HG02610 (cell line): ENCODE results near the gene RRP15.

Experiments
- ATAC-seq: cut with Tn5 transposase; IDR thresholded peaks from one replicate; pipeline ENCODE4 v1.9.1; 2021; ENCODE audit warnings: mild to moderate bottlenecking, moderate library complexity; ENCODE audit not compliant: unreplicated experiment

RRP15 gene

GRCh38 chr1:218336328-218336727 lies 51.2 kb downstream of the RRP15 start:
- no peak for ATAC-seq

DNA sequence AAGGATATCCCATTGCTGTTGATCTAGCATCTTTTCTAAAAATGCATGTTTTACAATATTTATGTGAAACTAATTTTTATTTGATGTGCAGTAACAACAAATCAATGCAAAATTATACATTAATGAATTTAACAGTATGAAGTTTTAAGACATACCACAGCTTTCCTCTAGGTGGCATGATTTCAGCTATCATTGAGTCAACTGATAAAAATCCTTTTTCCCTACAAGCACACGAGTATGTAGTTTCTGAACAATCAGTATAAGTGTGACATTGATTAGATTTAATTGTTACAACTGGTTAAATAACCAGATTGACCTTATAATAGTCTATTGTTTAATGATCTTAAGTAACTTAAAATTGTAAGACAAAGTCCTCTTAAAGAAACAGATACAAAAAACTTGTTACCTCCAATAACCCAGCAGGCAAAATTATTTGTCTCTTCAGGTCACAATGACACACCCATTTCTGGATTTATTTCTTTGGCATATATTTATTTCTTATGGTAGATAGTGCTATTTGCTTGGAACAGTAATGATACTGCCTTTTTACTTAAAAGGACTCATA lies 54.3 kb downstream of the RRP15 start:
- ATAC-seq = peak; percentile 65

DNA sequence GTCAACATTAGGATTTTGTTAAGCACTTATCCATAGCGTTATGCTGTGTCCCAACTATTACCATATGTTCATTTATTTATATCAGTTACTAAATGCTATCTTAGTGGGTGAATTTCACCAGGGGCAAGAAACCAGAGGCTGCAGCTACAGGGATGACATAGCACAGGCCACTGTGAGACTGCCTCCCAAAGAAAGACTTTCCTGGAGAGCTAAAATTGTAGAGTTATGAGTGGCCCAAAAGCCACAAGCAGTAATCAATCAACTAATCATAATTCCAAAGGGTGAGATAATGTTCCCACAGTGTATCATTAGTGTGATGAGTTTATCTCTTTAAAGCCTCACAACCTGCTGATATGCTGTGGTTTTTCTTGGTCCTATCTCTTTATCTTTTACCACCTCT lies 56.2 kb downstream of the RRP15 start:
- ATAC-seq = no peak

DNA sequence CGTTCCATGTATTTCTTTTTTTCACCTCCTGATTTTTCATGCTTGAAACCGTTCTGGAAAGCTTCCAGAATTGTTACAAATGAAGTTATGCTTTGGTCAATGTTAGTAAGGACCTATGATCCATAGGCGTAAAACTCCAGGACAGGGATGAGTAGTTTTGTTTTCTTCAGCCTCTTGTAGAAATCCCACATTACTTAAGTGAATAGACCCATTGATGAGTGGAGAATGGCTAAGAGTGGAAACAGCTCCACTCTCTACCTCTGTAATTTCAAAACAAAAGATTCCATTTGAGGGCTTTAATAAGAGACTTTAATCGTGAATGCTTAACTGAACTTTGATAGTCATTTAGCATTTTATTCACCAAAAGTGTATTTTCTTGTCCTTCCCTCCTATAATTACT lies 57.0 kb downstream of the RRP15 start:
- no peak for ATAC-seq

- peak; percentile 38 for ATAC-seq
Observed at GRCh38 chr1:218344814-218345672, 60.0 kb downstream of the RRP15 start, which contains the start of gene TGFB2. TSS of gene TGFB2 (plus strand) at chr1:218345336. CDS start at chr1:218346702, 1,366 bp downstream.

DNA sequence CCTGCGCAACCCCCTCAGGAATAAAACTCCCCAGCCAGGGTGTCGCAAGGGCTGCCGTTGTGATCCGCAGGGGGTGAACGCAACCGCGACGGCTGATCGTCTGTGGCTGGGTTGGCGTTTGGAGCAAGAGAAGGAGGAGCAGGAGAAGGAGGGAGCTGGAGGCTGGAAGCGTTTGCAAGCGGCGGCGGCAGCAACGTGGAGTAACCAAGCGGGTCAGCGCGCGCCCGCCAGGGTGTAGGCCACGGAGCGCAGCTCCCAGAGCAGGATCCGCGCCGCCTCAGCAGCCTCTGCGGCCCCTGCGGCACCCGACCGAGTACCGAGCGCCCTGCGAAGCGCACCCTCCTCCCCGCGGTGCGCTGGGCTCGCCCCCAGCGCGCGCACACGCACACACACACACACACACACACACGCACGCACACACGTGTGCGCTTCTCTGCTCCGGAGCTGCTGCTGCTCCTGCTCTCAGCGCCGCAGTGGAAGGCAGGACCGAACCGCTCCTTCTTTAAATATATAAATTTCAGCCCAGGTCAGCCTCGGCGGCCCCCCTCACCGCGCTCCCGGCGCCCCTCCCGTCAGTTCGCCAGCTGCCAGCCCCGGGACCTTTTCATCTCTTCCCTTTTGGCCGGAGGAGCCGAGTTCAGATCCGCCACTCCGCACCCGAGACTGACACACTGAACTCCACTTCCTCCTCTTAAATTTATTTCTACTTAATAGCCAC lies 60.7 kb downstream of the RRP15 start:
- ATAC-seq = peak; percentile 58

DNA sequence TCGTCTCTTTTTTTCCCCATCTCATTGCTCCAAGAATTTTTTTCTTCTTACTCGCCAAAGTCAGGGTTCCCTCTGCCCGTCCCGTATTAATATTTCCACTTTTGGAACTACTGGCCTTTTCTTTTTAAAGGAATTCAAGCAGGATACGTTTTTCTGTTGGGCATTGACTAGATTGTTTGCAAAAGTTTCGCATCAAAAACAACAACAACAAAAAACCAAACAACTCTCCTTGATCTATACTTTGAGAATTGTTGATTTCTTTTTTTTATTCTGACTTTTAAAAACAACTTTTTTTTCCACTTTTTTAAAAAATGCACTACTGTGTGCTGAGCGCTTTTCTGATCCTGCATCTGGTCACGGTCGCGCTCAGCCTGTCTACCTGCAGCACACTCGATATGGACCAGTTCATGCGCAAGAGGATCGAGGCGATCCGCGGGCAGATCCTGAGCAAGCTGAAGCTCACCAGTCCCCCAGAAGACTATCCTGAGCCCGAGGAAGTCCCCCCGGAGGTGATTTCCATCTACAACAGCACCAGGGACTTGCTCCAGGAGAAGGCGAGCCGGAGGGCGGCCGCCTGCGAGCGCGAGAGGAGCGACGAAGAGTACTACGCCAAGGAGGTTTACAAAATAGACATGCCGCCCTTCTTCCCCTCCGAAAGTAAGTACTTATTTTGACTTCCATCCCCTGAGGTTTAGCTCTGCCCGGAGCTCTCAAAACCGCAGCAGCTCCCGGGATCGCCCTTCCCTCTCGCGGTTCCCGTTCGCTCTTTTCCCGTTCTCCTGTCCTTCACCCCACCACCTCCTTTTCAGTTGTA lies 61.5 kb downstream of the RRP15 start:
- ATAC-seq = no peak

- ATAC-seq = no peak
Observed at GRCh38 chr1:218347336-218347722, 62.2 kb downstream of the RRP15 start.

- no peak for ATAC-seq
Observed at GRCh38 chr1:218347723-218348627, 62.9 kb downstream of the RRP15 start.

DNA sequence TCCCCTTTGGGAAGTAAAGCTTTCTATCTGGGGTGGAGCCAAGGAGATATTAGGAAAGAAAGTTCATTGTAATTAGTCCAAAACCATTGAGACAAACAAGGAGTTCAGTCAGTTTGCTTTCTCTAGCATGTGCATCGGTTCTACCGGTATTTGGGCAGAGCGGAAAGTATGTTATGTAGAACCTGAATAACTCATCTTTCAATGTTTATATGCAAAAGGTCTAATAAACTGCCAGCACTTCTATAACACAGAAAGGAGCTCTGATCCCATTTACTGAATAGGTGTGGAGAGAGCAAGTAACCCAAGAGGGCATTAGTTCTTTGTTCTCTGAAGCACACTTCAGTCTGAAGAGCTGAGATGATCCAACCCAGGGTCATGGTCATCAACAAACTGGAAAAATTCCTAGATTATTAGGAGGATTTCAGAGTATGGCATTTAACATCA lies 63.6 kb downstream of the RRP15 start:
- no peak for ATAC-seq

- ATAC-seq = no peak
Observed at GRCh38 chr1:218349348-218350034, 64.4 kb downstream of the RRP15 start.

GRCh38 chr1:218350035-218350525 lies 65.0 kb downstream of the RRP15 start:
- ATAC-seq = no peak

DNA sequence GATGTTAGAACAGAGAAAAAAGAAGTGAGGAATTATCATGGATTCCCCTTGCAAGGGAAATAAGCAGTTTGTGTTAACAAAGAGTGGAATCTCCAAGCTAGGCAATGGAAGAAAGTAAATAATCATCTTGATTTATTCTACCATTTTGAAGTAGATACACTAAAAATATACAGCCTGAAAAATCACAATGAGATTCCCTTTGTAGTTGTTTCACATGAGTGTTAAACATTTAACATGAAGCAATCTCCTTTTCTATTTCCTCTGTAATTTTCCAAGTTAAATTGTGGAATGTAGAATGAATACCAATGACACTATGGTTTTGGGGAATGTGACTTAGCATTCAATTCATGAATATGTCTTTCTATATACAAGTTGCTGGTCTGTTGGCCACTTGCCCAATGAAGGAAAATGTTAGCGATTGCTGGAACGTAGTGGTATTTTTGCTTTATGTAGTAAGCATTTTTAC lies 65.7 kb downstream of the RRP15 start:
- no peak for ATAC-seq

- ATAC-seq = peak; percentile 78
Observed at GRCh38 chr1:218351391-218352074, 66.4 kb downstream of the RRP15 start.

DNA sequence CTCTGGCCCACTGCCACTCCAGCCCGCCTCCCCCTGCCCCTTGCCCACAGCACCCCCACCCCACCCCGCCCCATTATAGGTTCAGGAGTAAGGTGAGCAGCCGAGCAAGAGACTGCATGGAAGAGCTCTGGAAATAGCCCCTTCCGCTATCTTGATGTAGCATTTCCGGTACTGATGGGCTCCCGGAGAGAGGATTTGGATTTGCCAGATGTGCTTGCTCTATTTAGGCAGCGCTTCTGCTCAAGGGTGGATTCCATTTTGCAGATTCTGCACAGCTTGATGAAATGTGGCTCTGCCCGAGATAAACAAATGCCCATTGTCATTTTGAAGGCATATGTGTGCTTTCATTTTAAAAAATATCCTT lies 67.0 kb downstream of the RRP15 start:
- no peak for ATAC-seq

- ATAC-seq = no peak
Observed at GRCh38 chr1:218353656-218354055, 68.6 kb downstream of the RRP15 start.

GRCh38 chr1:218355278-218355677 lies 70.2 kb downstream of the RRP15 start:
- no peak for ATAC-seq

- ATAC-seq = no peak
Observed at GRCh38 chr1:218357211-218357892, 72.3 kb downstream of the RRP15 start.
